ENCODE results near the gene MSMO1. TPM values are rescaled to one million over a fixed set of nuclear protein-coding genes. Genes with fewer than 3 reads are reported as not detected.

MSMO1 gene
- total RNA-seq, 4 donors from 2014 or later = 48.3 to 165 (median 104) TPM

- intact Hi-C loops (cut with DNase I; ENCODE audit: low total_unique reads) = no loop called here
- WGBS, 2 donors = 48 to 54% methylated on average over 6 of the region's 6 CpGs
- DNase-seq (ENCODE audit: low spot score in 2 of 2) = no peak
- H3K4me3 ChIP-seq (ENCODE audit: low read depth, poor library complexity, severe bottlenecking) = no peak overlapping the region
- TF ChIP-seq POLR2A (IDR thresholded peaks at IDR 0.05) = no peak
- TF ChIP-seq, protein P1, sequence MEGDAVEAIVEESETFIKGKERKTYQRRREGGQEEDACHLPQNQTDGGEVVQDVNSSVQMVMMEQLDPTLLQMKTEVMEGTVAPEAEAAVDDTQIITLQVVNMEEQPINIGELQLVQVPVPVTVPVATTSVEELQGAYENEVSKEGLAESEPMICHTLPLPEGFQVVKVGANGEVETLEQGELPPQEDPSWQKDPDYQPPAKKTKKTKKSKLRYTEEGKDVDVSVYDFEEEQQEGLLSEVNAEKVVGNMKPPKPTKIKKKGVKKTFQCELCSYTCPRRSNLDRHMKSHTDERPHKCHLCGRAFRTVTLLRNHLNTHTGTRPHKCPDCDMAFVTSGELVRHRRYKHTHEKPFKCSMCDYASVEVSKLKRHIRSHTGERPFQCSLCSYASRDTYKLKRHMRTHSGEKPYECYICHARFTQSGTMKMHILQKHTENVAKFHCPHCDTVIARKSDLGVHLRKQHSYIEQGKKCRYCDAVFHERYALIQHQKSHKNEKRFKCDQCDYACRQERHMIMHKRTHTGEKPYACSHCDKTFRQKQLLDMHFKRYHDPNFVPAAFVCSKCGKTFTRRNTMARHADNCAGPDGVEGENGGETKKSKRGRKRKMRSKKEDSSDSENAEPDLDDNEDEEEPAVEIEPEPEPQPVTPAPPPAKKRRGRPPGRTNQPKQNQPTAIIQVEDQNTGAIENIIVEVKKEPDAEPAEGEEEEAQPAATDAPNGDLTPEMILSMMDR (IDR thresholded peaks at IDR 0.05) = no peak
Observed at GRCh38 chr4:165360041-165360695, 32.7 kb downstream of the MSMO1 start.

- WGBS, 2 donors = 73 to 80% methylated on average over 7 of the region's 7 CpGs
- intact Hi-C loops (cut with DNase I; ENCODE audit: low total_unique reads) = no loop called here
- TF ChIP-seq, protein P1 (IDR thresholded peaks at IDR 0.05) = no peak
- TF ChIP-seq POLR2A (IDR thresholded peaks at IDR 0.05) = no peak
- DNase-seq (ENCODE audit: low spot score in 2 of 2) = no peak
- no peak overlapping the region for H3K4me3 ChIP-seq (ENCODE audit: low read depth, poor library complexity, severe bottlenecking)
Observed at GRCh38 chr4:165360985-165361670, 33.7 kb downstream of the MSMO1 start.

DNA sequence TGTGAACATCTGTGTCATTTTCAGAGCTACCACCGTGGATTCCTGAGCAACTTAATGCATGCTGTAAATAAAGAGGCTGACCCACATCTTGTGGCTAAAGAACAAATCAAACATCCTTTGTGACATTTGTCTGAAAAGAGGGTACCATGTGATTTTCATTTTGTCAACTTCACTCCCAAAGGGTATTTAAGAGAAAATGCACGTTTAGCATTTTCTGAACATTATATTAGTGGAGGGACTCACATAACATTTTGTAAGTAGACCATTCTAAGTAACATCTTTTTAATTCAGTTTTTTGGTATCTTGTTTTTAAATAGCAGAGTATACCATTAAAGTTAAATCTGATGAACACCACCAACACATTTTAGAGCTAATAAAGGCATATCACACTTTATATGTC is 34.3 kb downstream of the MSMO1 start:
- TF ChIP-seq, protein P1 (IDR thresholded peaks at IDR 0.05) = no peak
- no peak for TF ChIP-seq POLR2A (IDR thresholded peaks at IDR 0.05)
- no peak overlapping the region for H3K4me3 ChIP-seq (ENCODE audit: low read depth, poor library complexity, severe bottlenecking)
- no peak for DNase-seq (ENCODE audit: low spot score in 2 of 2)
- 67 to 78% methylated on average over 2 of the region's 2 CpGs for WGBS, 2 donors
- intact Hi-C loops (cut with DNase I; ENCODE audit: low total_unique reads) = no loop called here

GRCh38 chr4:165364452-165365080 is 37.1 kb downstream of the MSMO1 start:
- TF ChIP-seq, protein P1 (IDR thresholded peaks at IDR 0.05) = no peak
- no peak for TF ChIP-seq POLR2A (IDR thresholded peaks at IDR 0.05)
- intact Hi-C loops (cut with DNase I; ENCODE audit: low total_unique reads) = no loop called here
- WGBS, 2 donors = 67 to 69% methylated on average over 2 of the region's 2 CpGs
- no peak overlapping the region for H3K4me3 ChIP-seq (ENCODE audit: low read depth, poor library complexity, severe bottlenecking)
- DNase-seq (ENCODE audit: low spot score in 2 of 2) = no peak

DNA sequence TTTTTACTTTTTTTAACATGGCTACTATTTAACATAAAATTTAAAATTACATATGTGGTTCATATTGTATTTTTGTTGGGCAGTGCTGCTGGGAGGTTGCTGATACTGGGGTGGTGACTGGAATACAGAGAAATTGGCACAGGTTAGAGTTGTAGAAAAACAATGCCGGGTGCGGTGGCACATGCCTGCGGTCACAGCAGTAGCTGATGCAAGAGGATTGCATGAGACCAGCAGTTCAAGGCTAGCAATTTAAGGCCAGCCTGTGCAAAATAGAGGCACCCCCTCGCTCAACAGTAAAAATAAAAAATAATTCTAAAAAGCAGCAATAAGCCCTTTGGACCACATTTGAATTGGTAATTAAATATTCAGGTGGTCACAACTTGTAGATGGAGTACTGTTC is 39.6 kb downstream of the MSMO1 start:
- no peak overlapping the region for H3K4me3 ChIP-seq (ENCODE audit: low read depth, poor library complexity, severe bottlenecking)
- DNase-seq (ENCODE audit: low spot score in 2 of 2) = no peak
- intact Hi-C loops (cut with DNase I; ENCODE audit: low total_unique reads) = no loop called here
- WGBS, 2 donors = 61 to 90% methylated on average over 4 of the region's 4 CpGs
- TF ChIP-seq, protein P1 (IDR thresholded peaks at IDR 0.05) = no peak
- no peak for TF ChIP-seq POLR2A (IDR thresholded peaks at IDR 0.05)
